A549 (cell line): ENCODE measurements around the gene ARMC9. TPM values are rescaled to one million over a fixed set of nuclear protein-coding genes. Genes with fewer than 3 reads are reported as not detected.

Experiments used
- ATAC-seq, 2 experiments: fragments of 200-7000 bp in 1 of 2; fragments of >200 bp in 1 of 2; cut with Nextera tagmentation in 1 of 2; cut with Tn5 transposase in 1 of 2; 3 replicates each; pipeline versions ENCODE4 v1.8.0 to v1.9.1; 2018 to 2020; ENCODE audit warnings: mild to moderate bottlenecking in 1 of 2, moderate library complexity in 1 of 2
- CTCF ChIA-PET: fragments of 300-600 bp; sonication (Branson Sonifier 250); formaldehyde crosslinking; extraction: SDS; loops from one replicate; lab custom pipeline; 2021; ENCODE audit warnings: antibody characterized with exemption, inconsistent platforms; lab: Yijun Ruan, JAX
- POLR2A ChIA-PET: fragments of 350-600 bp; formaldehyde crosslinking; extraction: SDS; loops from one replicate; lab custom pipeline; 2021; ENCODE audit warnings: antibody characterized with exemption, inconsistent platforms; lab: Yijun Ruan, JAX
- DNase-seq, 2 experiments: peaks; one replicate each; pipeline versions ENCODE4 v3.0.0 to v3.0.0-alpha.2; 2011 to 2016; ENCODE audit warnings: low read depth in 1 of 2, low spot score in 1 of 2
- FAIRE-seq: peaks from 2 replicates; lab custom pipeline; 2011; peaks lifted over from hg19 to GRCh38; lab: Jason Lieb, UNC
- H3K27ac ChIP-seq, 2 experiments: fragments of >200 bp; sonication (Bioruptor Twin); formaldehyde crosslinking; 3 replicates each; pipeline ENCODE4 v1.5.1; 2016 to 2017
- H3K4me1 ChIP-seq: fragments of >200 bp; sonication (Bioruptor Twin); formaldehyde crosslinking; 3 replicates; pipeline ENCODE4 v1.6.1; 2016
- H3K4me2 ChIP-seq: fragments of >200 bp; sonication (Bioruptor Twin); formaldehyde crosslinking; 3 replicates; pipeline ENCODE4 v1.6.1; 2016
- H3K4me3 ChIP-seq: fragments of >200 bp; sonication (Bioruptor Twin); formaldehyde crosslinking; 3 replicates; pipeline ENCODE4 v1.5.1; 2016
- H3K9me3 ChIP-seq: fragments of >200 bp; sonication (Bioruptor Twin); formaldehyde crosslinking; 3 replicates; pipeline ENCODE4 v1.6.1; 2016
- ATOH8 ChIP-seq: fragments of 250-450 bp; sonication (Bioruptor Pico); IDR thresholded peaks from 2 replicates; pipeline ENCODE4 v1.5.0; 2020; ENCODE audit warnings: low read depth, mild to moderate bottlenecking, moderate library complexity
- BCL3 ChIP-seq: fragments of >200 bp; sonication (Bioruptor Twin); formaldehyde crosslinking; IDR thresholded peaks from 3 replicates; pipeline ENCODE4 v1.6.1; 2016
- BHLHE40 ChIP-seq: IDR thresholded peaks from 2 replicates; pipeline ENCODE4 v1.6.1; 2012; ENCODE audit warnings: low read depth, low read length, inconsistent platforms
- CBX2 ChIP-seq: fragments of 200-600 bp; sonication (generic); IDR thresholded peaks from 2 replicates; pipeline ENCODE4 v1.6.1; 2016; ENCODE audit warnings: low read depth, mild to moderate bottlenecking, borderline replicate concordance
- CBX8 ChIP-seq: fragments of 200-600 bp; sonication (generic); IDR thresholded peaks from 2 replicates; pipeline ENCODE4 v1.6.1; 2016
- EHF ChIP-seq: fragments of 250-450 bp; sonication (Bioruptor Pico); IDR thresholded peaks from 2 replicates; pipeline ENCODE4 v1.5.0; 2020; ENCODE audit warnings: mild to moderate bottlenecking
- EP300 ChIP-seq, 2 experiments: fragments of >200 bp; sonication (Bioruptor Twin); formaldehyde crosslinking; IDR thresholded peaks; 2 replicates in 1 of 2; 3 replicates in 1 of 2; pipeline ENCODE4 v1.6.1; 2016 to 2017
- ESRRA ChIP-seq: fragments of 150-350 bp; IDR thresholded peaks from 2 replicates; pipeline ENCODE4 v1.6.1; 2014; ENCODE audit warnings: mild to moderate bottlenecking, low read length, borderline replicate concordance
- FOSB ChIP-seq: fragments of 250-450 bp; sonication (Bioruptor Pico); IDR thresholded peaks from 2 replicates; pipeline ENCODE4 v1.5.0; 2020; ENCODE audit warnings: mild to moderate bottlenecking, moderate library complexity
- GATA3 ChIP-seq: IDR thresholded peaks from 2 replicates; pipeline ENCODE4 v1.6.1; 2012; ENCODE audit warnings: borderline replicate concordance
- HDAC2 ChIP-seq: fragments of 200-600 bp; sonication (generic); IDR thresholded peaks from 2 replicates; pipeline ENCODE4 v1.6.1; 2016
- HEYL ChIP-seq: fragments of 250-450 bp; sonication (Bioruptor Pico); IDR thresholded peaks from 2 replicates; pipeline ENCODE4 v1.8.0; 2021; ENCODE audit warnings: mild to moderate bottlenecking, moderate library complexity
- KDM1A ChIP-seq: fragments of 200-600 bp; sonication (generic); IDR thresholded peaks from 2 replicates; pipeline ENCODE4 v1.6.1; 2016; ENCODE audit warnings: low read depth, mild to moderate bottlenecking
- MAX ChIP-seq: IDR thresholded peaks from 2 replicates; pipeline ENCODE4 v1.6.1; 2012
- NFE2L2 ChIP-seq: fragments of 150-350 bp; conservative IDR thresholded peaks from 2 replicates; pipeline ENCODE4 v1.6.1; 2014; ENCODE audit warnings: low read length
- NPAS2 ChIP-seq: fragments of 250-450 bp; sonication (Bioruptor Pico); IDR thresholded peaks from 2 replicates; pipeline ENCODE4 v1.8.0; 2022; ENCODE audit warnings: mild to moderate bottlenecking, moderate library complexity, borderline replicate concordance
- POLR2A ChIP-seq: IDR thresholded peaks from 2 replicates; pipeline ENCODE4 v1.6.1; 2012; ENCODE audit warnings: mild to moderate bottlenecking, low read length
- RNF2 ChIP-seq: fragments of 200-600 bp; sonication (generic); IDR thresholded peaks from 2 replicates; pipeline ENCODE4 v1.6.1; 2016; ENCODE audit warnings: low read depth, mild to moderate bottlenecking, antibody characterized with exemption, moderate library complexity, borderline replicate concordance
- TFCP2L1 ChIP-seq: fragments of 250-450 bp; sonication (Bioruptor Pico); IDR thresholded peaks from 2 replicates; pipeline ENCODE4 v1.5.0; 2021; ENCODE audit warnings: mild to moderate bottlenecking
- USF2 ChIP-seq: fragments of 450-650 bp; IDR thresholded peaks from 2 replicates; pipeline ENCODE4 v1.6.1; 2014; ENCODE audit warnings: antibody characterized with exemption
- ZFP36 ChIP-seq: fragments of 450-650 bp; IDR thresholded peaks from 2 replicates; pipeline ENCODE4 v1.6.1; 2014; ENCODE audit warnings: borderline replicate concordance; ENCODE audit not compliant: partially characterized antibody
- WGBS: methylation state at CpG from one replicate; pipeline ENCODE4 v1.1.6; 2017; ENCODE audit errors: missing lambda C conversion rate; 5-methylcytosine and 5-hydroxymethylcytosine counted together
- polyA plus RNA-seq, 4 experiments: library from polyadenylated mRNA; depleted of rRNA in 3 of 4; stranded (reverse); fragments of >200 nt; fragmentation: RNase III in 1 of 4; extraction: RNeasy Plus Mini Kit Qiagen cat#74134 plus additional on column Dnase treatment in 1 of 4; gene quantifications; 2 replicates in 3 of 4; 3 replicates in 1 of 4; pipeline ENCODE4 v1.2.3, GENCODE V29; 2011 to 2017
- TF ChIP-seq, protein P1 (sequence below): IDR thresholded peaks from 2 replicates; pipeline ENCODE4 v1.6.1; 2012
- TF ChIP-seq, protein P2 (sequence below): fragments of >200 bp; sonication (Bioruptor Twin); formaldehyde crosslinking; IDR thresholded peaks from 3 replicates; pipeline ENCODE4 v1.5.1; 2016

The ARMC9 gene
- polyA plus RNA-seq, 2 of the 4 experiments (the other 2 are of a cell fraction): 12.0 to 14.1 TPM

DNA sequence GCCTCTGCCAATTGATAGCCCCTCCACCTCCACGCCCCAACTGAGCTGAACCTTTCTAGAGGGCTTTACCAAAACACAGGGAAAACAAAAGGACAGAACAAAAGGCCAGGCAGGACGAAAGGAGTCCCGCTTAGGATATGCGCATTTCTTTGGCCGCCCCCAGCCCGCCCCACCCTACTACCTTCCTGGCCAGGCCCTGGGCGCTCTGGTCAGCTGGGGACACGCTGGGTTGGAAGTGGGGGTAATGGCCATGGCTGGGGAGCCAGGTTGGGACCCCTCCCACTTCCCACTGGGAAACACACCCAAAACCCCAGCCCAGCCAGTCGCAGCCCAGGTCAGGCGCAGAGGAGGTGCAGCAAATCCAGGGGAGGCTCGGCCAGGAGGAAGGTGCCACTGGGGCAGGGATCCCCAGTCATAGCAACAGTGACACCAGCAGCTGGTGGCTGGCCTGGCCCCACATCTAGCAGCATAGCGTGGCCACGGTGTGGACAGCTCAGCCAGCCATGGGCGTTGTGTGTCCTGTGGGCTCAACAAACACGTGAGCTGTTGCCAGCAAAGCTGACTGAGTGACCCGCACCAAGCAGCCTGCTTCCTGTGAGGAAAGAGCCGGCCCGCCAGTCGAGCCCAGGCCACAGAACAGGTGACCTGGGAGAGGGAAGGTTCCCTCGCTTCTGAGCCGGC, 172.5 kb downstream of the ARMC9 start:
- no peaks in the 10 kb centered on the region for H3K9me3 ChIP-seq
- FAIRE-seq (no peak), ATAC-seq (peak in 1 of 2 experiments; percentile 36; a peak in 2 of 6 replicates), DNase-seq (no peak)
- POLR2A ChIA-PET: no interaction called here
- WGBS: 90% methylated on average over 16 of the region's 21 CpGs
- H3K4me3 ChIP-seq: no peak overlapping the region
- H3K4me2 ChIP-seq: no peak overlapping the region
- H3K27ac ChIP-seq: peak overlapping the region in 1 of 2 experiments; percentile 27; a peak in 1 of 6 replicates
- TF ChIP-seq EP300 (IDR thresholded peaks at IDR 0.05) (no peak), POLR2A (no peak), NPAS2 (CRISPR knock-in tag) (no peak), USF2 (no peak), EHF (CRISPR knock-in tag) (no peak), TFCP2L1 (CRISPR knock-in tag) (no peak), CBX2 (no peak), ESRRA (no peak), KDM1A (no peak), BCL3 (no peak), ATOH8 (no peak), NFE2L2 (no peak), CBX8 (no peak)
- TF ChIP-seq, protein P1, sequence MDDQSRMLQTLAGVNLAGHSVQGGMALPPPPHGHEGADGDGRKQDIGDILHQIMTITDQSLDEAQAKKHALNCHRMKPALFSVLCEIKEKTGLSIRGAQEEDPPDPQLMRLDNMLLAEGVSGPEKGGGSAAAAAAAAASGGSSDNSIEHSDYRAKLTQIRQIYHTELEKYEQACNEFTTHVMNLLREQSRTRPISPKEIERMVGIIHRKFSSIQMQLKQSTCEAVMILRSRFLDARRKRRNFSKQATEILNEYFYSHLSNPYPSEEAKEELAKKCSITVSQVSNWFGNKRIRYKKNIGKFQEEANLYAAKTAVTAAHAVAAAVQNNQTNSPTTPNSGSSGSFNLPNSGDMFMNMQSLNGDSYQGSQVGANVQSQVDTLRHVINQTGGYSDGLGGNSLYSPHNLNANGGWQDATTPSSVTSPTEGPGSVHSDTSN: no peak
- CTCF ChIA-PET: interaction anchor here (0.6 to 4.3 kb wide), 2 partner anchors 20 to 41 kb away, joined by 4 to 14 read pairs; no protein-coding TSS in a partner anchor
- H3K4me1 ChIP-seq: peaks cover 22% of the 10 kb centered on the region

DNA sequence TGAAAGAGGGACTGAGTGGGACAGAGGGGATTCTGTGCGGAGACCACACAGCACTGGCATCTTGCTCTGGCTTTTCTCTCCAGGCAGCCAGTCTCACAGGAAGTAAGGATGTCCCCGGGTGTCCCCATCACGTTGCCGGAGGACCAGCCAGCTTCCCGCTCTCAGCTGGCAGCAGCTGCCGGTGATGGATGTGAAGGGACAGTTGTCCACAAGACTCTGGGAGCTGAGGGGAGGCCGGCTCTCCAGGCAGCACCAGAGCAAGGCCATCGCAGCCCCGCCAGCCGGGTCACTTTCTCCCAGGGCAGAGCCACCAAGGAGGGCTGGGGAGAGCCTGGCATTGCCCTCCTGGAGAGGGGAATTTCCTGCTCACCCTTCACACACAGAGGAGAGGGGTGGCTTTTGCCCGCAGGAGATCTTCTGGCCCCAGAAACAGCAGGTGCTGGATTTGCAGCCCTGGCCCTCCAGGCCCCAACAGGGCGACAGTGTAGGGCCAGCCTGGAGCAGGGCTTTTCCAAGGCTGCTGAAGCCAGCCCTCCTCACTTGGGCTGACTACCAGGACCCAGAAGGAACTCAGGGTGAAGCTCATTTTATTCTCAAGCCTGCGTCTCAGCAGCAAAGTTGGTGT, 173.1 kb downstream of the ARMC9 start:
- FAIRE-seq (no peak), ATAC-seq (peak in 1 of 2 experiments; percentile 35; a peak in 3 of 6 replicates), DNase-seq (no peak)
- CTCF ChIA-PET: interaction anchor here (0.6 to 4.3 kb wide), 4 partner anchors 19 to 40 kb away, joined by 3 to 14 read pairs (median 4); no protein-coding TSS in a partner anchor
- Histone ChIP-seq H3K4me1 (peaks cover 18% of the 10 kb centered on the region; the same call in 2 of the 3 replicates), H3K4me3 (no peak overlapping the region), H3K4me2 (no peak overlapping the region), H3K9me3 (no peaks in the 10 kb centered on the region), H3K27ac (peak overlapping the region in 1 of 2 experiments; percentile 33; a peak in 1 of 6 replicates)
- WGBS: 88% methylated on average over 9 of the region's 13 CpGs
- POLR2A ChIA-PET: no interaction called here
- no peak for TF ChIP-seq BHLHE40
- TF ChIP-seq FOSB (CRISPR knock-in tag): no peak
- no peak for TF ChIP-seq HEYL (CRISPR knock-in tag)

DNA sequence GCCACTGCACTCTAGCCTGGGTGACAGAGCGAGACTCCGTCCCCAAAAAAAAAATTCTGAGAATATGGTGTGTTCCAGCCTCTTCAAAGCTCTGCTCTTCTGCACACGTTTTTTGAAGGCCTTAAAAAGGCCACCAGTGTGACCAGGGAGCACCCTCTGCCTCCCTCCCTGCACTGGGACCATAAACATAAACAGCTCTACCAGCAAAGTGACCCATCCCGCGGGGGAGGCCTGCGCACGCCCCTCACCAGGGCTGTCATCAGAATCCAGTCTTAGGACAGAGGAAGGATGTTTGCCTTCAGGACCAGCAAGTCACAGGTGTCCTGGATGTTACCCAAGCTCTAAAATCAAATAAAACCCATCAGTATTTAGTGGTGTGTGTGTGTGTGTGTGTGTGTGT, 173.9 kb downstream of the ARMC9 start:
- FAIRE-seq (no peak), DNase-seq (no peak), ATAC-seq (no peak)
- no peak overlapping the region for H3K4me3 ChIP-seq
- ChIA-PET POLR2A (no interaction called here), CTCF (interaction anchor here (1.4 to 4.3 kb wide), 4 partner anchors 18 to 145 kb away, joined by 3 to 14 read pairs (median 4); no protein-coding TSS in a partner anchor)
- peaks cover 18% of the 10 kb centered on the region; the same call in 2 of the 3 replicates for H3K4me1 ChIP-seq
- no peak overlapping the region for H3K4me2 ChIP-seq
- H3K27ac ChIP-seq: no peak overlapping the region
- 76% methylated on average over 7 of the region's 7 CpGs for WGBS
- no peaks in the 10 kb centered on the region for H3K9me3 ChIP-seq
- TF ChIP-seq, protein P2, sequence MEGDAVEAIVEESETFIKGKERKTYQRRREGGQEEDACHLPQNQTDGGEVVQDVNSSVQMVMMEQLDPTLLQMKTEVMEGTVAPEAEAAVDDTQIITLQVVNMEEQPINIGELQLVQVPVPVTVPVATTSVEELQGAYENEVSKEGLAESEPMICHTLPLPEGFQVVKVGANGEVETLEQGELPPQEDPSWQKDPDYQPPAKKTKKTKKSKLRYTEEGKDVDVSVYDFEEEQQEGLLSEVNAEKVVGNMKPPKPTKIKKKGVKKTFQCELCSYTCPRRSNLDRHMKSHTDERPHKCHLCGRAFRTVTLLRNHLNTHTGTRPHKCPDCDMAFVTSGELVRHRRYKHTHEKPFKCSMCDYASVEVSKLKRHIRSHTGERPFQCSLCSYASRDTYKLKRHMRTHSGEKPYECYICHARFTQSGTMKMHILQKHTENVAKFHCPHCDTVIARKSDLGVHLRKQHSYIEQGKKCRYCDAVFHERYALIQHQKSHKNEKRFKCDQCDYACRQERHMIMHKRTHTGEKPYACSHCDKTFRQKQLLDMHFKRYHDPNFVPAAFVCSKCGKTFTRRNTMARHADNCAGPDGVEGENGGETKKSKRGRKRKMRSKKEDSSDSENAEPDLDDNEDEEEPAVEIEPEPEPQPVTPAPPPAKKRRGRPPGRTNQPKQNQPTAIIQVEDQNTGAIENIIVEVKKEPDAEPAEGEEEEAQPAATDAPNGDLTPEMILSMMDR: no peak
- TF ChIP-seq HDAC2 (no peak), RNF2 (no peak), ZFP36 (no peak), GATA3 (no peak), MAX (no peak), NPAS2 (CRISPR knock-in tag) (no peak)
- TF ChIP-seq, protein P1: no peak
